ENCODE measurements around the gene MRPS7.
"Not testable (repeated sequence)": the region's sequence is repeated elsewhere in the genome, so short reads cannot be mapped to it uniquely, and the experiment has no call there.

The MRPS7 gene

DNA sequence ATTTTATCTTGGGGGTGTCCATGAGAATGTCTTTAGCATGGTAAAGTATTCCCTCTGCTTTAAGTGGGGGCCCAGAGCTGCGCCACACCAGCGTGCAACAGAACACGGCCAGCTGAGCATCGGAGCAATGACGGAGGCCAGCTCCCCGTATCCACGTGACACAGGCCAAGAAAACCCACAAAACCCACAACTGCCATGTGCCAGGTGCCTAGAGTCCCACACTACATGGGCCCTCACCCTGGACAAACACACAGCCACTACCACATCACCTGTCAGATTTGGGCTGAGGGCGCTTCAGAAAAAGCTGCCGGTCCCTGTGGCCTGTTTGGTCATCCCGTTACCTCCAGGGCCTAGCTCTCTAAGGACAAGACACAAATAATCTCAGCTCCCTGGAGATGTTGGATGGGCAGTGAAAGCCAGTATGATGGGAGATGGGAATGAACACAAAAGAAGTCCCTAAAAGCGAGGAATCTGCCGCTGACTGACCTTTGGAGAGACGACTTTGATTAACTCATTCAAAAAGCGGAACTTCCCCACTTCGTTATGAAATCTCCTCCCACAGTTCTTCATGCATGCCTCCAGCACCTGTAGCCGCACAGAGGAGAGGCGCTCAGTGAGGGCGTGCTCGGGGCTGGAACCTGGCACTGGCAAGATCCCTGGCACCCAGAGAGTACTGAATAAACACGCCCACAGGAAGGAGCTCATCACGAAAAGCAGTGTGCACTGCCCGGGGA lies 17.4 kb upstream of the MRPS7 start:
- peak; percentile 83 for DNase-seq

DNA sequence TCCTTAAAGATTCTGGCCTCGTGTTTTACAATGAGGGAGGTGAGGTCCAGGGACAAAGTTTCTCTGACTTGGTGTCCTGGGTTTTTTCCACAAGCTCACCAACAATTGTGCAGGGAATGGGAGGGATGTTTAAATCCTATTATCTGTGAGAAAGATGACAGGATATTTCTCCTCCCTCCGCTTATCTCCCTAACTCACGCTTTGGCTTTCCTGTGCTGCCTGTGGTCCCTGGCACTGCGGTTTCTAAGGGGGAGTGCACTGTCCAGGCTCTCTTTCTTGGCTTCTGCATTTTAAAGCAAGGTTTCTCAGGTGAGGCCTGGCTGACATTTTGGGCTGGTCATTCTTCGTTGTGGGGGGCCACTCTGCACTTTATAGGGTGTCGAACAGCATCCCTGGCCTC lies 16.7 kb upstream of the MRPS7 start:
- DNase-seq: no peak

DNA sequence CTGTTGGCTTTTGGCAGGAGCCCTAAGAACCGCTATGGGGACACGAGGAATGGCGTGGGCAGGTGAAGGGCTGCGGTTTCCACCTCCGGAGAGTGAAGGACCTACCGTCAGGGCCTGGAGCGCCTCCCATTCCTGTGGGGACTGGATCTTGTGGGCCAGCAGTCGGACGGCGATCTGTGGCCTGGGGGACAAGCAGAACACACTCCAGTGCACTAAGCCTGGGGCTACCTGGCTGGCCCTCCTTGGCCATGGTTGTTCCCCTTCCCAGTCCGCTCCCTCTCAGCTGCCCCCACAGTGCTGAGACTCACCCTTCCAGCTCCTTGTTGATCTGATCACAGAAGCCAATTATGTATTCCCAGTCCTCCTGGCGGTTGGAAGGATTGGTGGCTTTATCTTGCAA lies 15.3 kb upstream of the MRPS7 start:
- no peak for DNase-seq

DNA sequence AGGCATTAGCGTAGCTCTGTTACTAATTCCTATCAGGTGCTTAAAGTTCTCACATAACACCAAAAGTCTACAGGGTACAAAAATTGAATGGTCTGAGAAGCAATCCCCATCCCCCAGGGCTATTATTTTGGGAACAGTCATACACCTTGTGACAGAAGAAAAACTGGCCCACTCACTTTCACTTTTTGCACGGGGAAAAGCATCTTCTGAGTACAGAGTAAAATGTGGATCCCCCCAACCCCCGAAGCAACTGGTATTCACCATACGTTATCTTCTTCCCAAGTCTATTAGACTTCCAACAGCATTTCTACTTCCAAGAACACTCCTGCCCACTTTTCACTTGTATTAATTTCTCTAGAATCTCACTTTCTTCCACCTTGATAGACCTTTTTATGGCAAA lies 12.1 kb upstream of the MRPS7 start:
- no peak for DNase-seq

DNA sequence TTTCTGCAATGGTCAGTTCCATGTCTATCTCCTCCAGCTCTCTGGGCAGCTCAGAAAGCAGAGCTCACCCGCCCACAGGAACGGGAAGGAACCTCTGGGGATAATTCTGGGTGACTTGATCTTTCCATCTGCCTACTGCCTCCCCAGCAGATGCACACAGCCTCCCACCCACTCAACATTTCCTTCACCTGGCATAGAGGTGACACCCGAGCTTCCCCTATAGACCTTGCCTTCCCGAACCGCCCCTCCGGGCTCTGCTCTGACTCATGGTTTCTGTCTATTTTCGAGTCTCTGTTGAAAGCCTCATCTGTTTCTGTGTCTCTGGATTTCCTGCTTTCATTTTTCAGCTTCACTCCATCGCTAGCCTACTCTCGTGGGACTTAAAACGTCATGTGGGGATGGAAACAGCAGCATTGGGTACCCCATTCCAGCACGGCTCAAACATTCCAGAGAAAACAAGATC lies 11.6 kb upstream of the MRPS7 start:
- DNase-seq: peak; percentile 74

DNA sequence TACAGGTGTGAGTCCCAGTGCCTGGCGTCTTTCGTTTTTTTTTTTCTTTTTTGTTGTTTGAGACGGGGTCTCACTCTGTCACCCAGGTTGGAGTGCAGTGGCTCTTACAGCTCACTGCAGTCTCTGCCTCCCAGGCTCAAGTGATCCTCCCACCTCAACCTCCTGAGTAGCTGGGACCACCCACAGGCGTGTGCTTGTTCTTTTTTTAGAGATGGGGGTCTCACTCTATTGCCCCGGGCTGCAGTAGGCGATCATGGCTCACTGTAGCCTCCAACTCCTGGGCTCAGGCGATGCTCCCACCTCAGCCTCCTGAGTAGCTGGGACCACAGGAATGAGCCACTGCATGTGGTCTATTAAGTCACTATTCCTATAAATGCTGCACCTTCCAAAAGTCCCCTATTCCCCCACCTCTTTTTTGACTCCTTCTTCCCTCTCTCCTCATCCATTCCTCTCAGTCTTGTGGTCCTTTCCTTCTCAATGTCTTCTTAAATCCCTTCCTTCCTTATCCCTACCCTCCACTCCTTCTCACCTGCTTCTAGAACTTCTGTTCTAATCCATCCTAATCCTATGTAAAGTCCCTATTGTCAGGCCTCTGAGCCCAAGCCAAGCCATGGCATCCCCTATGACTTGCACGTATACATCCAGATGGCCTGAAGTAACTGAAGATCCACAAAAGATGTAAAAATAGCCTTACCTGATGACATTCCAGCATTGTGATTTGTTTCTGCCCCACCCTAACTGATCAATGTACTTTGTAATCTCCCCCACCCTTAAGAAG lies 9.5 kb upstream of the MRPS7 start:
- no peak for DNase-seq

DNA sequence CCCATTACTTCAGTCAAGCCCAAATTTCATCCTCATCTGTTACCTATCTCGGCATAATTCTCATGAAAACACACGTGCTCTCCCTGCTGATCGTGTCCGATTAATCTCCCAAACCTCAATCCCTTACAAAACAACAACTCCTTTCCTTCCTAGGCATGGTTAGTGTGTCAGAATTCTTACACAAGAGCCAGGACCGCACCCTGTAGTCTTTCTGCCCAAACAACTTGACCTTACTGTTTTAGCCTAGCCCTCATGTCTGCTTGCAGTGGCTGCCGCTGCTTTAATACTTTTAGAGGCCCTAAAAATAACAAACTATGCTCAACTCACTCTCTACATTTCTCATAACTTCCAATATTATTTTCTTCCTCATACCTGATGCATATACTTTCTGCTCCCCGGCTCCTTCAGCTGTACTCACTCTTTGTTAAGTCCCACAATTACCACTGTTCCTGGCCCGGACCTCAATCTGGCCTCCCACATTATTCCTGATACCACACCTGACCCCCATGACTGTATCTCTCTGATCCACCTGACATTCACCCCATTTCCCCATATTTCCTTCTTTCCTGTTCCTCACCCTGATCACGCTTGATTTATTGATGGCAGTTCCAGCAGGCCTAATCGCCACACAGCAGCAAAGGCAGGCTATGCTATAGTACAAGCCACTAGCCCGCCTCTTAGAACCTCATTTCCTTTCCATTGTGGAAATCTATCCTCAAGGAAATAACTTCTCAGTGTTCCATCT lies 5.6 kb upstream of the MRPS7 start:
- peak; percentile 29 for DNase-seq

DNA sequence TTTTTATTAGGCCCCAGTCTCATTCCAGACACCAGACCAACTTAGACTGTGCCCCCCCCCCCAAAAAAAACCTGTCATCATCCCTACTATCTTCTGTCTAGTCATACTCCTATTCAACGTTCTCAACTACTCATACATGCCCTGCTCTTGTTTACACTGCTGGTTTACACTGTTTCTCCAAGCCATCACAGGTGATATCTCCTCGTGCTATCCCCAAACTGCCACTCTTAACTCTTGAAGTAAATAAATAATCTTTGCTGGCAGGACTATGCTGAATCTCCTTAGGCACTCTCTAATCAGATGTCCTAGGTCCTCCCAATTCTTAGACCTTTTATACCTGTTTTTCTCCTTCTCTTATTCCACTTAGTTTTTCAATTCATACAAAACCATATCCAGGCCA lies 4.5 kb upstream of the MRPS7 start:
- not testable (repeated sequence) for DNase-seq

DNA sequence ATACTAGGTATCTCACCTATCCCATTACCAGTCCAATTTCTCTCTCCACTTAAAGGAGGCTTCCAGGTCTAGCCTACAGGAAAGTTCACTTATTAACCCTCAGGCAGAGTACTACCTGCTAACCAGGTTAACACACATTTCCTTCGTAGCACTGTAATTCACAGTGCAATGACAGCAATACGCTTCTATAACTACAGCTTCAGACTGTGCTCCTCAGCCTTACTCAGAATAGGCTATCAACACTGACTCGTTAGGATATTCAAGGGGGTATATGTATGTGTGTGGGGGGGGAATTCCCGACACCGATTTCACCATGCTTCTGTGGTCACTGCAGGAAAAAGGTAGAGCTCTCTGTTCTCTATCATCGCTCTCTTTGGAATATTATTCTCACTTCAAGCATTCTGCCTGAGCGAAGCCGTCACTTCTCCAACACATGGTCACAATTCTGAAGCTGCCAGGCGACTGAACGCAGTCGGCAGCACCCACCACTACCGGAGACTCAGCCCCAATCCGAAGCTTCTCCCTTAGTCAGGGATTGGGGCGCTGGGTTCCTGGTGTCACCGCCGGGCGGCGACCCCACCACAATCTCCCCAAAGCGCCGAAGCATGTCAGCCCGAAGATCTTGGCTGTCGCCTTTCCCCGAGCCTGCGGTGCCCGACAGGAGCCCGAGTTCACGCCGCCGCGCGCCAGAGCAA lies 891 bp upstream of the MRPS7 start:
- peak; percentile 63 for DNase-seq

DNA sequence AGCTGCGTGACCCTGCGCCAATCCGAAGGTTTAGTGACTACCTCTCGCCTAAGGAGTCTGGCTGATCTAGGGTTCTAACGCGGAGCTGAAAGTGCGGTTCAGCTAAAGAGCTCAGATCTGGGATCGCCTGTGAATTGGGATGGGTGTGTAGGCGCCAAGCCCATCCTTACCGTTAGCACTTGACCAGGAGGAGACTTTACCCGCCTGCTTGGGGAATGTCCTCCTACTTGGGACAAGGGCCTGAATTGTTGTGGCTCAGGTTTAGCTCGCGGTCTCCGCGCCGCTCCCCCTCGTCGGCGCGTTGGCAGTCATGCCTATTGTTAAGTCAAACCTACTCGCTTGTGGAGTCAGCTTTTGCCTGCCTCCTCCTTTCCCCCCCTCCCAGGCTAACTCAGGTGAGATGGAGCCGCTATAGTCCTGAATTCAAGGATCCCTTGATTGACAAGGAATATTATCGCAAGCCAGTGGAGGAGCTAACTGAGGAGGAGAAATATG lies 480 bp downstream of the MRPS7 start:
- no peak for DNase-seq

DNA sequence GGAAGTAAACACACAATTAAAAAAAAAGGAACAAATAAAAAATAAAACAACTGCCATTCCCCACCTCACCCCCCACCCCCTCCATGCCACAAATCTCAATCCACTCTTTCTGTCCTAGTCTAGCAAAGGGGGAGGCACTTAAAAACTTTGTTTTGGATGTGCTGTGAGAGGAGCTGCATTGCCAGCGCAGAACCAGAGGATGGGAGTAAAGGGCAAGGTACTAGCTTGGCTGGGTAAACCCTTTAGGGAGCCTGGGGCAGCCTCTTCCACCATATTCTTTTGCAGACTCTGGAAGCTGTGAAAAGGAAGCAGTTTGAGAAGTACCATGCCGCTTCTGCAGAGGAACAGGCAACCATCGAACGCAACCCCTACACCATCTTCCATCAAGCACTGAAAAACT lies 1.4 kb downstream of the MRPS7 start:
- DNase-seq: no peak

DNA sequence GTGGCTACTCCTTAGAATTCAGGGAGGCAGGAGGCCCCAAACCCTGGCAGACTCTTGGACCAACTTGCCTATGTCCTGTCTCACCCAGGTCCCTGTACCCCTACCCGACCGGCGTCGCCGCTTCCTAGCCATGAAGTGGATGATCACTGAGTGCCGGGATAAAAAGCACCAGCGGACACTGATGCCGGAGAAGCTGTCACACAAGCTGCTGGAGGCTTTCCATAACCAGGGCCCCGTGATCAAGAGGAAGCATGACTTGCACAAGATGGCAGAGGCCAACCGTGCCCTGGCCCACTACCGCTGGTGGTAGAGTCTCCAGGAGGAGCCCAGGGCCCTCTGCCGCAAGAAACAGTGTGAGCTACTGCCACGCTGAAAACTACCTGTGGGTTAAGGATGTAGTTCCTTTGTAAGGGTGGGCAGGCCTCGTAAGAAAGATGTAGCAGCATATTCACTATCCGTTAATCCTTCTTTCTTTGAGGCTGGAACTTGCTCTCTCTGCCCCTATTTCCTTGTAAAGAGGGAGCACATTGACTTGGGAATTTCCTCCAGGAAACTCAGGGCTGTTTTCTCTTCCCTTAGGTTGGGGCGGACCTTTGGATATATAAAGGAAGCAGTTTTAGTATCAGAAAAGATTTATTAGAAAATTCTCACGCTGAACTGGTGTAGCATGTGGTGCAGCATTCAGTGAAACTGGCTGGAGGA lies 4.1 kb downstream of the MRPS7 start:
- DNase-seq: peak; percentile 64

DNA sequence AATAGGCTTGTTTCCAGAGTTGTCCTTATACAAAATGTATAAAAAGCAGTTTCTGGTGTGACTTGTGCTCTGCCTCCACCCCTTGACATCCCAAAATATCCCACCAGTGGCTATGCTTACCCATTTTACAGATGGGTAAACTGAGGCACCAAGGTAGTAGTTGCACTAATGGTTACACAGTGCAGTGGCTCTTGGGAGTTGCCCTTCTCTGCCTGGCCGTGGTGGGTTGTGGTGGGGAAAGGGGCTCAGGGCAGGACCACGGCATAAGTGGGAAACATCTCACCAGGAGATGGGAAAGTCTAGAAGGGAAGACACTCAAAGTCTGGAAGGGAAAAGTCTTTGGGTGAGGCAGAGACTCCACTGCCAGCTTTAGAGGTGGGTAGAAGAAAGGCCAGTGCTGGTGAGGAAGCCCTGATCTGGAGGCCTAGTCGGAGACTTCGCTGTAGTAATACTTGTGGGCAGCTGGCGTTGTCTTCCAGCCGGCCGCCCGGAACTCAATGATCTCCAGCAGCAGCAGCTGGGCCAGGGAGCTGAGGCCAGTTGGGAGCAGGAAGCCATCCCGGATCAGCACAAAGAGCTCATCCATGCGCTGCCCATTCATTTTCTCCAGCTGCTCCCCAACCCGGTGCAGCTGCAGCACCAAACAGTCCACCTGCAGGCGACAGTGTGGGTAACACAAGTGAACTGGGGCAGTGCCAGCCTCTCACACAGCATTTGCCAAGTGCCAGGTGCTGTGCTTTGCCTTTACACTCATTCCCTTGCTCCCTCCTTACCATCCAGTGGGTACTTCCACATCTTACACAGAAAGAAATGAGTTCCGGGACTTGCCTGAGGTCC lies 4.9 kb downstream of the MRPS7 start:
- no peak for DNase-seq

DNA sequence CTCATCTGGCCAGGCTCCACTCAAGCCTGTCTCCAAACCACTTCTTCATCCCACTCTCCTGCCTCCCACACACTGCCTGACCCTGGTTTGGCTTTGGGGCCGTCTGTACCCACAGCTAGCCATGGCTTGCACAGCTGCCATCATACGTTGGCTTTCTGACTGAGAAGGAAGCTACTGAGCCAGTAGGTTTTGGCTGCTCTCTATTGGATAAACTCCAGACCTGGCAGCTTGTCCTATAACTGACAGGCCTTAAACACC lies 5.4 kb downstream of the MRPS7 start:
- peak; percentile 80 for DNase-seq

DNA sequence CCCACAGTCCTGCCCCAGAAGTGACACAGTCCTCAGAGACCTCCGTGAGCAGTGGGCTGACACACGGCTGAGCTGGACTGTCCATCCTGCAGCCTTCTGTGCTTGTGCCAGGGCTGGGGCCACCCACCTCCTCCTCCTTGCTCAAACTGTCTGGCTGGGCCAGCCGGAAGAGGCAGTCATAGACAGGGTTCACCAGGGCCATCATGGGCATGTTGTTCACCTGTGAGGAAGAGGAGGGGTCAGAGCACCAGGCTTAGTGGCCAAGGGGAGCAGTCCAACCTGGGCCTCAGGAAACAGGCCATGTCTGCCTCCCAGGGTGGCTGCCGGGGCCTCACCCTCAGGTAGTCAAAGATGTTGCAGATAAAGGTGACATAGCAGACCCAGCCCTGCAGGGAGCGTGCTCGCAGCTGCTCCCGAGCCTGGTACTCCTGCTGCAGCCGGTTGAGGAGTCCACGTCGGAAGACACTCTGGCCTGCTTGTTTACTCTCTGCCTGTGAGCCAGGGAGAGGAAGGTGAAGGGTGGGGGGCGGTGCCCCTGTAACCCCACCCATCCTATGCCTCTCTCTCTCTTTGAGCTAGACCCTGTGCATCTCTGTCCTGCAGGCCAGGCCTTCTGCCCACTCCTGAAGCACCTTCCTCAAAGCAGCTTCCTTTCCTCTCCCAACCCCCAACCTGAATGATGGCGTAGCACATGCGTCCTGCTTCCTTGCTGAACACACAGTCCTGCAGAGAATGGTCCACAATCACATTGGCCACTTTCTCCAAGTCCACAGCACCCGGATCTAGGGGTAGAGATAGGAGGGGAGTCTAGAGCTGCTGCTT lies 5.9 kb downstream of the MRPS7 start:
- DNase-seq: no peak

DNA sequence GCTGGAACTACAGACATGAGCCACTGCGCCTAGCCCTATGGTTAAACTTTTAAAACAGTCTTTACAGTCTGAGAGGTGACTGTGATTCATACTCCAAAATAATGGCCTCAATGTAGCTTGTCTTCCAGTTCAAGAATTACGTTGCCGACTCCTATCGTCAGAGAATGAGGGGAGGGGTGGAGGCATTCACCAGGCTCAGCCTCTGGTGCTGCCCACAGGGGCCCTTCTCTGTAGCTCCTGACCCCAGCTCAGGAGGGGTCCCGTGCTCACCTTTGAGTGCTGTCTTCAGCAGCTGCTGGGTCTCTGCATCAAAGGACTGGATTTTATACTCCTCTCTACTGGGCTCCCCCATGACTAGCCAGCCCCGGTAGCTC lies 8.2 kb downstream of the MRPS7 start:
- DNase-seq: no peak

DNA sequence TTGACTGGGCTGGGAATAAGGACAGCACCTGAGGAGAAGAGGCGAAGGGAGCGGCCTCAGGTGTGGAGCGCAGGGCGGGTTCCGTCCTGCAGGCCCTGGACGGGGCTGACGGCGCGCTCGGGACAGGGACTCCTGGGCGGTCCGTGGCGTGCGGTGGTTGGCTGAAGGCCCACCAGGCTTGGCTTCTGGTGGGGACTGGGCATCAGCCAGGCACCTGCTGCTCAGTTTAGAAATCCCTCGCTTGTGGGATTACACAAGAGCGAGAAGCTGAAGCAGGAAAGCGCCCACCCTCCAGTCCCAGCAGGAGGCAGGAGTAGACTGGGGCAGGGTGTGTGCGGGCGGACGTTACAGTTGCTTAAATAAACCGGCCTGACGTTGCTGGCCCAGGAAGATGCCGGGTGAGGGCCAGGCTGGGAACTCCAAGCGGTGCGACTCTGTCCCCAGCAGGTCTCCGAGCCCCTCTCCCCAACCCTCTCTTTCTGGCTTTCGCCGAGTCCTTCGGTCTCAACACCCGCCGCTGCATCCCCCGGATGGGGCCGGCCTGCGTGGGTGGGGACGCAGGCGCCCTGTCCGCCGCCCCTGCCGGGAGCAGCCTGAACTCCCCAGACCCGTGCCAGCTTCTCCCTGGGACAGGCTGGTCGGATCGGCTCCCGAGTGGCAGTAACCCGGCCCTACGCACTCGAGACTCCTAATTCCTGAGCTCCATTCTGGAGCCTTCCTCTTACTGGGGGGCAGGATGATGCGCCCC lies 8.7 kb downstream of the MRPS7 start:
- peak; percentile 85 for DNase-seq

DNA sequence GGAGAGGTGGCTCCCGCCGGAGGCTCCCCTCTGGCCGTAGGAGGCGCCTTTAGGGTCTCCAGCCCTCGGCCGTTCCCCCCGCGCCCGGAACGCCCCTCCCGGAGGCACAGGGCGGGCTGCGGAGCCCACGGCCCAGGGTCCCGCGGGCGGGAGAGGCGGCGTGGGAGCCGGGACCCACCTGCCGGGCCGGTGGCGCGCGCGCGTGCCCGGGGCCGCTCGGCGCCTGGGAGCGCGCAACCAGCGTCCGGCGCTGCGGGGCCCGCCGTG lies 9.2 kb downstream of the MRPS7 start, which contains the start of gene MIF4GD:
Gene MIF4GD (minus strand): TSS at position 266 of the 267 bp plus-strand sequence. CDS start 1,036 bp downstream, outside the sequence.
- no peak for DNase-seq

DNA sequence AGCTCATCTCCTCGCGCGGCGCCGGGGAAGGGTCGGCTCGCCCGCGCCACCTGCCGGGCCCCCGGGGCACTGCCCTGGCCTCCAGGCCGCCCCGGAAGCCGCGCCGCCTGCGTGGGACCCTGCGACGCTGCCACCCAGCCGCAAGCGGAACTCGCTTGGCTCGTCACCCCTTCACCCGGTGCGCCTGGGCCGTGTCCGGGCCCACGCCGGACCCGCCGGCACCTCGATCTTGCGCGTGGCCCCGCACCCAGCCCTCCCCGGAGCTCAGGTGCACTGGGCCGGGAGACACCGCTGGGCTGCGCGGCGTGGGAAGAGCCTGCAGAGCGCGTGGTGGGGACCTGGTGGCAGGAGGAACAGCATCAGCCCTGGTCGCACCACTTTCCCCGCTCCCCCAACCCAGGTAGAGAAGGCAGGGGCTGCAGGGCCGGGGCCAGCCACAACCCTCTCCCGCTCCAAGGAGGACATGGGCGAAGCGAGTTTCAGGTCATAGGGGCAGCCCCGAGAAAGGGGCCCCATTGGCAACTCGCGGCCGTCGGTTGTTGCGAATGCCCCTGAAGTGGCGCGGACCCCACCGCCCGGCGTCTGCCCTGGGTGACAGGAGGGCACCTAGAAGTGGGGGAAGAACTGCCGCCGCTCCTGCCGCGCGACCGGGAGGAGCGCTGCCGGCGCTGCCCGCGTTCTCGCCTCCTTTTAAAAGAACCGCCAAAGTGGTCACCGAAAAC lies 9.7 kb downstream of the MRPS7 start:
- peak; percentile 87 for DNase-seq

Measured in inflammatory macrophage treated with lipopolysaccharide for 4 hours (primary cell).